GM18507 (cell line): ENCODE measurements around the gene KRT8.
"Not testable (repeated sequence)": the region's sequence is repeated elsewhere in the genome, so short reads cannot be mapped to it uniquely, and the experiment has no call there.

Experiments used
- DNase-seq: peaks from one replicate; pipeline ENCODE4 v3.0.0; 2011; ENCODE audit warnings: low read depth; ENCODE audit not compliant: insufficient read length; ENCODE audit errors: extremely low spot score
- FAIRE-seq: peaks from 2 replicates; lab custom pipeline; 2011; peaks lifted over from hg19 to GRCh38; lab: Jason Lieb, UNC

The KRT8 gene

DNA sequence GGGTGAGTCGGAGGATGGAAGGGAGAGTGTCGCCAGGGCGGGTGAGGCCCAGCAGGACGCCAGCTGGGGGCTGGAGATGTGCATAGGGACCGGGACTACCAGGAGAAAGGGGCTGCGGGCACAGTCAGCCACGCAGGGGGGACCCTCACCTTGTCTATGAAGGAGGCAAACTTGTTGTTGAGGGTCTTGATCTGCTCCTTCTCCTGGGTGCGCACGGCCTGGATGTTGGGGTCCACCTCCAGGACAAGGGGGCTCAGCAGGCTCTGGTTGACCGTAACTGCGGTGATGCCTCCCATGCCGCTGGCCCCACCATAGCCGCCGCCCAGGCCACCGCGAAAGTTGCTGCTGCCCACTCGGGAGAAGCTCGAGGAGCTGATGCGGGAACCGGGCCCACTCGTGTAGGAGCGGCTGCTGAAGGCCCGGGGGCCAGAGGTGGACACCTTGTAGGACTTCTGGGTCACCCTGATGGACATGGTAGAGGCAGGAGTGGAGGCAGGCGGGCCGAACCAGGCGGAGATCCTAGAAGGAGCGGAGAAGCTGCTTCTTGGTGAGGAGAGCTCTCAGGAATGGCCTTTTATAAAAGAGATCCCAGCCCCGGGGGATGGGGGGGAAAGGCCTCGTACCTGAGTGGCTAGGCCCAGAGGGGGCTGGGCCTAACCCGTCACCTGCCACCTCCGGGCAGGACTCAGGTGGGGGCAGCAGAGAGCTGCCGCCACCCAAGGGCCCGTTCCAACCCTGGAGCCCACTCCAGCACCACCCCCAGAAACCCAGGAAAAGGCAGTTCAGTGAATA, at the start of gene KRT8:
Gene KRT8 (minus strand): TSS at position 568 of the 792 bp plus-strand sequence. CDS start 95 bp downstream, at position 473.
- DNase-seq = not testable (repeated sequence)

DNA sequence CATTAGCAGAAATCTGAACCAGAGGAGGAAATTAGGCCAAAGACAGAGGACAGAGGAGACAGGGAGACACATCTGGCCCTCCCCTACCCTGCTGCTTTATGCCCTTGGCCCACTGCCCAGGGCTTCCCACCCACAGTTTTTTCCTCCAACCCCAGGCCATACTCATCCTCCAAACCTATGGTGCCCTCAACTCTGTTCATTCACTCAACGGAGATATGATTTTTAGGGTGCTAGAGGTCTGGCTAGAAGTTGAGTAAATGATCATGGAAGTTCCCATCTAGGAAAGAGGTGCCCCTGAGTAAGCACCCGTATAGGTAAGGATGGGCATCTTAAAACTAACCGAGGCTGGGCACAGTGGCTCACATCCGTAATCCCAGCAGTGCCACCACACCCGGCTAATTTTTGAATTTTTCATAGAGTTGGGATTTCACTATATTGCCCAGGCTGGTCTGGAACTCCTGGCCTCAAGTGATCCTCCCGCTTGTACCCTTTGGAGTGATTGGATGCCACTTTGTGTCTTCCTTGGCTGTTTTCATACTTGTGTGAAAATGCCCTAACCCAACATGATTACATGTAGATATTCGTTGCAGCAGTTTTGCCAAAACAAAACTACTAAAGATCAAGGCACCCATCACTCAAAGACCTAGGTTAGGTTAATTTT, 48.4 kb upstream of the KRT8 start:
- FAIRE-seq (no peak), DNase-seq (no peak)

More for the DNA sequence above, at the start of gene KRT8:
- not testable (repeated sequence) for FAIRE-seq

DNA sequence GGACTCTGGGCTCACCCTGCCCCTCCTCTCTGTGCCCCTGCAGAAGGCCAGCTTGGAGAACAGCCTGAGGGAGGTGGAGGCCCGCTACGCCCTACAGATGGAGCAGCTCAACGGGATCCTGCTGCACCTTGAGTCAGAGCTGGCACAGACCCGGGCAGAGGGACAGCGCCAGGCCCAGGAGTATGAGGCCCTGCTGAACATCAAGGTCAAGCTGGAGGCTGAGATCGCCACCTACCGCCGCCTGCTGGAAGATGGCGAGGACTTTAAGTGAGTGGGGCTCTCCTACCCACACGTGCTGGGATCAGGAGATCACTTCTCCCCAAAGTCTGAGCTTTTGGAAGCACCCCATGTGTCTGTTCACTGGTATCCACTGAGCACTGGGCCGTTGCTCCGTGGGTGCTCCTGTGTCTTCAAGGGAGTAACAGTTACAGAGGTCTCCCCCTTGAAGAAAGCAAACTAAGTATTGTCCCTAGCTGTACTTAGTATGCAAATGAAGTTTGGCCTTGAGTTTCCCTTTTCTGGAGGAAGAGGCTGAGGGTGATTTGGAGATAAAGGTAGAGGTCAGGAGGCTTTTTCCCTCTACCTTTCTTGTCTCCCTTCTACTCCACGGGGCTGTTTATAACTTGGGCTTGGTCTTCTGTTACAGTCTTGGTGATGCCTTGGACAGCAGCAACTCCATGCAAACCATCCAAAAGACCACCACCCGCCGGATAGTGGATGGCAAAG, 47.4 kb upstream of the KRT8 start:
- FAIRE-seq (no peak), DNase-seq (no peak)

DNA sequence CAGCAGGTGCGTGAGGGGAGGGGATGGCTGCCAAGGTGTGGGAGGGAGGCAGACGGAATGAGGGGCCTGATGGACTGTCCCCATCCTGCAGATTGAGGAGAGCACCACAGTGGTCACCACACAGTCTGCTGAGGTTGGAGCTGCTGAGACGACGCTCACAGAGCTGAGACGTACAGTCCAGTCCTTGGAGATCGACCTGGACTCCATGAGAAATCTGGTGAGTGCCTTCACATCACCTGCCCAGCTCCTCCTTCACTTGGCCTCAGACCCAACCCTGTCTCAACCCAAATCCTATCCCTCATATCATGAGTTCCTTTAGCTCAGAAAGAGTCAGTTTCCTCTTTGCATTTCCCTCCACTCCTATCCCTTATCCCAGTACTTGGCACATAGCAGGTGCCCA, 46.8 kb upstream of the KRT8 start:
- DNase-seq = no peak
- no peak for FAIRE-seq

DNA sequence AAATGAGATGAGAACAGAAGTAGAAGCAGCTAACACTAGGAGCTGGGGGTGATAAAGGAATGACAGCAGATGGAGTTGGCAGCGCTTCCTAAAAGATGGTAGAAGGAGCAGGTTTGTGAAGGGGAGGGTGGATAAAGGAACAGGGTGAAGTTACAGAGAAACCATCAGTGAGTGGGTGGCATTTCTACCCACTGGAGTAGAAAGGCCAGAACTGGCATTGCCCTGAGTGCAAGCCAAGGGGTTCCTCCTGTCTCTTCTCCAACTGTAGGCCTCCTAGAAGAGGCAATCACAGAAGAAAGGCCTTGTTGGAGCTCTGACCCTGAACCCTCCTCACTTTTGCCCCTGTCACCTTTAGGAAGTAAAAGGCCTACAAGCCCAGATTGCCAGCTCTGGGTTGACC, 46.2 kb upstream of the KRT8 start:
- FAIRE-seq (no peak), DNase-seq (no peak)

DNA sequence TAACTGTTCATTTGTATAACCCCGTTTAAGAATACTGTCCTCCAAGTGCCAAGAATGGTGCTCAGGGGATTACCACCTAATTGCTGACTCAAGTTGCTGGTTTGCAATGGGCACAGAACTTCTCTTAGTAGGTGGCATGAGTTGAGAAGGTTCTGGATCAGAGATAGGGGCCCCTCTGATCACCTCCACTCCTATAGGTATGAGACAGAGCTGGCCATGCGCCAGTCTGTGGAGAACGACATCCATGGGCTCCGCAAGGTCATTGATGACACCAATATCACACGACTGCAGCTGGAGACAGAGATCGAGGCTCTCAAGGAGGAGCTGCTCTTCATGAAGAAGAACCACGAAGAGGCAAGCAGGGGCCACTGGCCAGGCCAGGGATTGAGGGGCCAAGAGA, 45.7 kb upstream of the KRT8 start:
- FAIRE-seq = no peak
- DNase-seq = no peak

DNA sequence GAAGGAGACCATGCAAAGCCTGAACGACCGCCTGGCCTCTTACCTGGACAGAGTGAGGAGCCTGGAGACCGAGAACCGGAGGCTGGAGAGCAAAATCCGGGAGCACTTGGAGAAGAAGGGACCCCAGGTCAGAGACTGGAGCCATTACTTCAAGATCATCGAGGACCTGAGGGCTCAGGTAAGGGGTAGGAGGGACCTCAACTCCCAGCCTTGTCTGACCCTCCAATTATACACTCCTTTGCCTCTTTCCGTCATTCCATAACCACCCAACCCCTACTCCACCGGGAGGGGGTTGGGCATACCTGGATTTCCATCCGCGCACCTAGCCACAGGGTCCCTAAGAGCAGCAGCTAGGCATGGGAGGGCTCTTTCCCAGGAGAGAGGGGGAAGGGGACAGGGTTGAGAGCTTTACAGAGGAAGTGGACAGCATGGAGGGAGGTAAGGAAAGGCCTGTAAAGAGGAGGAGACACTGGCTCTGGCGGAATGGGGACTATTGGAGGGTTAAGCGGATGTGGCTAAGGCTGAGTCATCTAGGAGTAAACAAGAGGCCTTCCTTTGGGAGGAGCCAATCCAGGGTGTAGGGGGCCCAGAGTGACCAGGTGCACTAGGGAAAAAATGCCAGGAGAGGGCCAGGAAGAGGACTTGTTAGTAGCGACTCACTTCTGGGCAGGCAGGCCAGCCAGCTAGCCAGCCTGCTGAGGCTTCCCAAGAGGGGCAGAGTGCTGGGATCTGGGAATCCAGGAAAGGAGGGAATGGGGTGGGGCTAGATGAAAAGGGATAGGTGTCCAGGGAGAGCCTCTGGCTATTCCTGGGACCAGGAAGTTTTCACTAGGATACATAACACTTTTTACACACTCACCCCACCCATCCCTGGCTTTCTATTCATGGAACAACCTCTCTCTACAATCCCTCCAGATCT, 44.8 kb upstream of the KRT8 start:
- DNase-seq (no peak), FAIRE-seq (no peak)

DNA sequence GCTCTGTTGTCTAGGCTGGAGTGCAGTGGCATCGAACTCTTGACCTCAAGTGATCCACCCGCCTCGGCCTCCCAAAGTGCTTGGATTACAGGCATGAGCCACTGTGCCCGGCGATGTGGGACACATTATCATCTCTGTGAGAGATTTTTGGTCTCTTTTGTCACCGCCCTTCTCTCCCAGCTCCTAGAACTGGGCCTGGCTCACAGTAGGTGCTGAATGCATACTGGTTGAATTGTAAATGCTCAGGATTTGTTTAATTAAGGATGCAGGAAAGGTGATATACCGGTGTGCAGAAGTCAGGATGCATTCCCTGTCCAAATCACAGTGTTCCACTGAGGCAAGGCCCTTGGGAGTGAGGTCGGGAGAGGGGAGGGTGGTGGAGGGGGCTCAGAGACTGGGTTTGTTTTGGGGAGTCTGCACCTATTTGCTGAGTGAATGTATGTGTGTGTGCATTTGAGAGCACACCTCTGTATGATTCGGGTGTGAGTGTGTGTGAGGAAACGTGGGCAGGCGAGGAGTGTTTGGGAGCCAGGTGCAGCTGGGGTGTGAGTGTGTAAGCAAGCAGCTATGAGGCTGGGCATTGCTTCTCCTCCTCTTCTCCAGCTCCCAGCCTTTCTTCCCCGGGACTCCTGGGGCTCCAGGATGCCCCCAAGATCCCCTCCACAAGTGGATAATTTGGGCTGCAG, 43.0 kb upstream of the KRT8 start:
- DNase-seq (no peak), FAIRE-seq (no peak)

DNA sequence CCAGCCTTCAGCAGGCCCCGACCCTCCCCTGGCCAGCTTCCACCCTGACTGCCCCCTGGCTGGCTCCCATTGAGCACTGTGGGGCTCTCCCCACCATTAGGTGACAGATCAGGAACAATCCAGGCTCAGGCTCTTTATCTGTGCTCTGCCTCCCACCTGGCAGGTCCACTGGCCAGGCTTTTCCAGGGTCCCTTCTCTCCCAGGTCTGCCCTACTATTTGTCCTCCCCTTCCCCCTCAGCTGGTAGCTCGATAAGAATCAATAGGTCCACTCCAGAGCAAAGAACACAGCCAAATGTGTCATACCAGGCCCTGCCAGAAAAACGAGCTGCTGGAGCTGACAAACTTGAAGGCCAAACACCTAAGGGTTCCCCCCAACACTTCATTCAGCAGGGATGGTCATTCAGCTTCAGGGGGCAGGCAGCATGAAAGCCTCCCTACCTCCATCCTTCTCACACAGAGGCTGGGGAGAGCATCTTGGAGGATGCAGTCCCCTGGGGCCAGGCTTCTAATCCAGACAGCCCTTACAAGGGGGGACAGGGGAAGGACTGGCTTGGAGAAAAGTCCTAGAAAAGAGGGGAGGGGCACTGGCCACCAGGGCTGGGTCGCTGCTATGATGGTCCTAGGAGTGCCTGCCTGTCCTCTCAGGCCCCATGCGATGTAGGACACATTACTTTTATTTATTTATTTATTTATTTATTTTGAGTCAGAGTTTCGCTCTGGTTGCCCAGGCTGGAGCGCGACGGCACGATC, 42.1 kb upstream of the KRT8 start:
- DNase-seq = no peak
- FAIRE-seq = no peak

DNA sequence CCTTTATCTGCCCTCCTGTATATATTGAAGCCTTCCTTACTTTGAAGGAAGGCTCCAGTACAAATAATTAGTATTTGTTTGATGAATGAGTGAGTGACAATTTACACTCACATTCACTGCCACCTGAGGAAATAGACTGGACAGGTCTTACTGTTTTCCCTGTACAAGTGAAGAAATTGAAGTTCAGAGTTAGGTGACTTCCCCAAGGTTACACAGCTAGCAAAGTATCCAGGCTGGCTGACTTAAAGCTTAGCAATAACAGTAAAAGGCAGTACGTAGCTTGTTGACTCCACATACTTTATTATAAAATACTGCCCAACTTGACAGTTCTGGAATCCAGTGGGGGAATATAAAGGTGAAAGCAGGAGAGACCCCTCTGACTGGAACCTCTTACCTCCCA, 41.5 kb upstream of the KRT8 start:
- FAIRE-seq (no peak), DNase-seq (no peak)

DNA sequence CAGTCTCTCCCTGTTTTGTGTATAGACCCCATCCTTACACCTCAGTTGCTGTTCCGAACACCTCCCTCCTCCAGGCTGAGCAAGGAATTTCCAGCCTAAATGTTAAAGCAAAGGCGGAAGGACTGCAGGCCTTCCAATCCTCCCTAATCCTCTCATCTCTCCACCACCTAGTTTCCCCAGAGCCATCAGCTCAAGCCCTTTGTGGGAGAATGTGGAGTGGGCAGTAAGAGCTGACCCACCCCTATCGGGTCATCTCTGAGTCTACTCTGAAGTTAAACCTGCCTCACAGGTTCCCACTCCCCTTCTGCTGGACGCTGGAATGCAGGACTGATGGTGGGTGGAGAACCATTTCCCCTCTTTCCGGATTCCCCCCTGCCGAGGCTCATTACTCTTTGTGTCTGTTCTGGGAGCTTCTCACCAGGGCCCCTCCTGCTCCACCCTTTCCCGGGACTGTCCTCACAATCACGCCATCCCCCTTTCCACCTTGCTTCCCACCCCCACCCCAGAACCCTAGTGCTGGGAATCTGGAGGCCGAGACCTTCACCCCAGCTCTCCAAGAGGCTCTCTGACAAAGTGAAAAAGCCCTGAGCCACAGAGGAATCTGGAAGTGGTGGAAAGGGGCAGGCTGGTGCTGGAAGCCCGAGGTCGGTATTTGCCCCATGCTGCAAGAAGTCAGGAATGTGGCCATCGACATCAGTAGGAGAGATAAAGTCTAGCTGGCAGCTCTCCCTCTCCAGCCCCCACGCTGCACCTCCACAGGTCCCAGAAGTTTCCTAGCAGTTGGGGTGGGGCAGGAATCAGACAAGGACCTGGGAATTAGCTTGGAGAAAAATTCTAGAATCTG, 40.7 kb upstream of the KRT8 start:
- DNase-seq (no peak), FAIRE-seq (no peak)

DNA sequence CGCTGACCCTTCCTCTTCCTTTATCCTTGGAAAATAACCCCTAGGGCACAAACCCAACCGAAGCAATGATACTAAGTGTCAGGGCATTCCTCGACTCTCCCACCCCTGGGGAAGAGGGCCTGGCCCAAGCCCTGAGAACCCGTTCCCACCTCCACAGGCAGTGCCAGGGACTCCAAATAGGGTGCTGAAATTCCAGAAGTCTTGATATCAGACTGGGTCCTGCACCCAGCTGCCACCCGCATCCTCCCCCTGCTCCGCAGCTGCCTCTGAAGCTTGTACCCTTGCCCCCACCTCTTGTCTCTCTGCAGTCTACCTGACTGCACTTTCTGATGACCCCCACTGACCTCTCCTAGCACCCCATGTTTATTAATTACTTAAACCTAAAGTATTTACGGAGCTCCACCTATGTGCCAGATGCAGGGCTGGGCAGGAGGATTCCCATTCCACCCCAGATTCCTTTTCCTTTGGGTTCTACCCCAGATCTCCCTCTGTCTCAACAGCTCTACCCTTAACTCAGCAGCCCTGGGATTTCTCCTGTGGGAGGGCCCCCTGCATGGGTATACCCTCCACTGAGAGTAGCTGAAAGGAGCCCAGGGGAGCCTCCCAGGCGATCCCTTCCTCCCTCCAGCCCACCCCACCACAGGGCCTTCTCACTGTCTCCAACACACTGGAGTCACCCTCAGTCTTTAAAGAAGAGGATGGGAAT, 40.0 kb upstream of the KRT8 start:
- DNase-seq = no peak
- no peak for FAIRE-seq

DNA sequence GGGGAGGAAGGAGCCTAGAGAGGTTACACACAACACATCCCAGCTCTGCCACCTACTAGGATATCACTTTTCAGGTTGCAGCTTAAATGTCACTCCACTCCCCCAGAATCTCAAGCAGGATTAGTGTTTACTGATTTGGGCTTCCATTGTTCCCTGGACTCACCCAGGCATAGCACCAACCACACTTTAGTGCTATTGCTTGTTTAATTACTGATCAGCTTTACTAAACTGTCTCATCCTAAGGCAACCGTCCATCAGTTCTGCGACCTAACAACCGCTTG, 38.0 kb upstream of the KRT8 start:
- no peak for FAIRE-seq
- DNase-seq = no peak

DNA sequence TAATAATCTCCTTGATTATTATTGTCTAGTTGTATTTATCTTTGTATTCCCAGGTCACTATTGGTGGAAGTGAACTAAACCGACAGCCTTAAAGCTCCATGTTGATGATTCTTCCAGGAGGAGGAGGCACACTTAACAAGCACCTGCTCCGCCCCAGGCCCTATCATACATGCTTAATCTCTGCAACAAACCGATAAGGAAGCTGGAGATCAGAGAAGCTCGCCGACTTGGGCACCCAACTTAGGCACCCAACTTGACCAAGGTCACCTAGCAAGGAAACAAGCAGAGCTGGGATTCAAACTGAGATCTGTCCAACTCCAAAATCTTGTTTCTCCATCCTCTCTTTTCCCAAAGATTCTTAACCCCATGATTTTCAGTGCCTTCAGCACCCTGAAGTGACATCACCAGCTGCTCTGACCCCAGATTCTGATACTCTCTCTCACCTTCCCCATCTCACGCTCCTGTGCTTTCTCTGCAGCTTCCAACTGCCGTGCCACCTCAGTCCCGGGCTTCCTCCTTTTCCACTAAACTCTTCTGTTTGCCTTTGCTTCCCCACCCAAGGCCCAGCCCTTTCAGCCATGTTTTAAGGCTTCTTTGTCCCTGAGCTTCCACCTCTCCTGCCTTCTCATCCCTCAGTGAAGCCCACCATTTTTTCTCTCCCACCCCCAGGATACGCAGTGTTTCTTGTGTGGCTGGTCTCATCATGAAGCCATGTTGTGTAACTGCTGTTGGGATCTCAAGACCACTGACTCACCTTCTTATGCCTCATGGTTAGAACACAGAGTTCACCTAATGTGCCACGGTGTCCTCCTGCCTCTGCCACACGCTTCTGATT, 37.4 kb upstream of the KRT8 start:
- DNase-seq = no peak
- FAIRE-seq = no peak

DNA sequence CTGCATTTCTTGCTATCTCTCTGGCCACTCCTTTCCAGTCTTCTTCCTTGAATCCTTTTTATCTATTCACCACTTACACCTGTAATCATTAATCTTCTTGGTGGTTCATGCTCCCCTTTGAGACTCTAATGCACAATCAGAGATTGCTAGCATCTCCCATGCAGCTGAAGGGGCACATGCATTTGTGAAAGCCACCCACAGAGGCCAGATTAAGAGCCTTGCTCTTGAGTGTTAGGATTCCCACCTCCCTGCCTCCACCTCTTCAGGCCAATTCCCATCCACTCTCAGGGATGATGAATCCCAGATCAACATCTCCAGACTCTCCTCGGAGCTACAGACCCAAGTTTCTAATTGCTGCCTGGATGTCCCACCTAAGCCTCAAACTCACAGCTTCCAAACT, 24.7 kb upstream of the KRT8 start:
- DNase-seq = no peak
- no peak for FAIRE-seq

DNA sequence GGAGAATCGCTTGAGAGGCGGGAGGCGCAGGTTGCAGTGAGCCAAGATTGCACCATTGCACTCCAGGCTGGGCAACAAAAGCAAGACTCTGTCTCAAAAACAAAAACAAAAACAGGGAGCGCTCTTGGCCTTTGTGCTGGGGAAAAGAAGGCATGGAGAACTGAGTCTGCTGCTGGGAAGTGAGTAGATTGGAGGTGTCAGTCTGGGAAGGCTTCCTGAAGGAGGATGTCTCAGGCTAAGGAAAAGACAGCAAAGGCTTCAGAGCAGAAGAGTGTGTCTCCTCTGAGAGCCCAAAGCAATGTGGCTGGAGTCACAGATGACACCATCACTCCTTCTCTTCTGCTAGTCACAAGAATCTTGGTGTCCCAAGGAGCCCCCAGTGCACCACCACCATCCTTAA, 23.1 kb upstream of the KRT8 start:
- no peak for DNase-seq
- no peak for FAIRE-seq
